ENCODE data around the gene FAM186B.

Gene FAM186B

GRCh38 chr12:49565406-49566265, 39.8 kb downstream of the FAM186B start:
- H3K36me3 Mint-ChIP-seq (ENCODE audit: low read depth), result peaks cover 24% of the 10 kb centered on the region
- no peak for TF ChIP-seq CTCF (IDR thresholded peaks at IDR 0.05; ENCODE audit: unreplicated experiment in 3 of 3)
- H3K4me1 Mint-ChIP-seq, result peaks cover 39% of the 10 kb centered on the region
- no peaks in the 10 kb centered on the region for H3K27me3 Mint-ChIP-seq (ENCODE audit: low read depth)
- H3K27ac Mint-ChIP-seq, result no peak overlapping the region
- no peaks in the 10 kb centered on the region for H3K9me3 Mint-ChIP-seq
- peak overlapping the region; percentile 45 to 68 (median 64) for H3K4me3 Mint-ChIP-seq

- Mint-ChIP-seq H3K4me3 (peak overlapping the region; percentile 45 to 68 (median 64)), H3K36me3 (ENCODE audit: low read depth) (peaks cover 27% of the 10 kb centered on the region), H3K9me3 (no peaks in the 10 kb centered on the region), H3K27me3 (ENCODE audit: low read depth) (no peaks in the 10 kb centered on the region), H3K4me1 (peaks cover 36% of the 10 kb centered on the region), H3K27ac (no peak overlapping the region)
- no peak for TF ChIP-seq CTCF (IDR thresholded peaks at IDR 0.05; ENCODE audit: unreplicated experiment in 3 of 3)
These were observed 40.6 kb downstream of the FAM186B start for GRCh38 chr12:49564686-49565405.

GRCh38 chr12:49563951-49564685, 41.3 kb downstream of the FAM186B start:
- no peak for TF ChIP-seq CTCF (IDR thresholded peaks at IDR 0.05; ENCODE audit: unreplicated experiment in 3 of 3)
- Mint-ChIP-seq H3K36me3 (ENCODE audit: low read depth) (peaks cover 27% of the 10 kb centered on the region), H3K4me3 (peak overlapping the region; percentile 21 to 64 (median 61)), H3K27me3 (ENCODE audit: low read depth) (no peaks in the 10 kb centered on the region), H3K27ac (peak overlapping the region in 1 of 3 experiments; percentile 40), H3K4me1 (peaks cover 36% of the 10 kb centered on the region), H3K9me3 (no peaks in the 10 kb centered on the region)

GRCh38 chr12:49562831-49563230, 42.6 kb downstream of the FAM186B start:
- Mint-ChIP-seq H3K36me3 (ENCODE audit: low read depth) (peaks cover 27% of the 10 kb centered on the region), H3K4me1 (peaks cover 25% of the 10 kb centered on the region), H3K9me3 (no peaks in the 10 kb centered on the region), H3K4me3 (peak overlapping the region in 1 of 3 experiments; percentile 23), H3K27me3 (ENCODE audit: low read depth) (no peaks in the 10 kb centered on the region), H3K27ac (peak overlapping the region in 1 of 3 experiments; percentile 9)
- TF ChIP-seq CTCF (IDR thresholded peaks at IDR 0.05; ENCODE audit: unreplicated experiment in 3 of 3), result no peak

- no peak overlapping the region for H3K27ac Mint-ChIP-seq
- peaks cover 27% of the 10 kb centered on the region for H3K36me3 Mint-ChIP-seq (ENCODE audit: low read depth)
- no peak for TF ChIP-seq CTCF (IDR thresholded peaks at IDR 0.05; ENCODE audit: unreplicated experiment in 3 of 3)
- no peaks in the 10 kb centered on the region for H3K9me3 Mint-ChIP-seq
- peak overlapping the region in 2 of 3 experiments; percentile 22 to 53 for H3K4me3 Mint-ChIP-seq
- H3K4me1 Mint-ChIP-seq, result peaks cover 21% of the 10 kb centered on the region
- no peaks in the 10 kb centered on the region for H3K27me3 Mint-ChIP-seq (ENCODE audit: low read depth)
These were observed 43.2 kb downstream of the FAM186B start for GRCh38 chr12:49562233-49562632.

All from nephron (organoid).